H1 (cell line): ENCODE data around the gene SAMD9. TPM values are rescaled to one million over a fixed set of nuclear protein-coding genes. Genes with fewer than 3 reads are reported as not detected.

Experiments
- CTCF ChIA-PET: fragments of 300-600 bp; sonication (Branson Sonifier 250); formaldehyde crosslinking; loops from one replicate; lab custom pipeline; 2021; ENCODE audit not compliant: partially characterized antibody; lab: Charles Lee
- POLR2A ChIA-PET: fragments of 300-600 bp; sonication (Branson Sonifier 250); formaldehyde crosslinking; loops from one replicate; lab custom pipeline; 2021; ENCODE audit warnings: inconsistent platforms; ENCODE audit not compliant: partially characterized antibody; lab: Charles Lee
- DNase-seq, 2 experiments: peaks; one replicate each; pipeline versions ENCODE4 v3.0.0 to v3.0.0-alpha.2; 2010 to 2022; ENCODE audit warnings: low spot score in 2 of 2, low read depth in 1 of 2, mixed read lengths in 1 of 2
- FAIRE-seq: peaks from 2 replicates; lab custom pipeline; 2011; peaks lifted over from hg19 to GRCh38; lab: Jason Lieb, UNC
- H2AFZ ChIP-seq: 2 replicates; pipeline ENCODE4 v1.8.1; 2012; ENCODE audit warnings: low read length, inconsistent platforms
- H2AK5ac ChIP-seq: 2 replicates; pipeline ENCODE4 v1.6.1; 2013; ENCODE audit warnings: low read depth, low read length
- H2BK120ac ChIP-seq: replicated peaks from 2 replicates; pipeline ENCODE3; 2013; ENCODE audit warnings: low read depth, low read length, inconsistent platforms
- H2BK12ac ChIP-seq: 2 replicates; pipeline ENCODE4 v1.6.1; 2013; ENCODE audit warnings: low read depth, low read length
- H2BK15ac ChIP-seq: 2 replicates; pipeline ENCODE4 v1.6.1; 2013; ENCODE audit warnings: low read length
- H2BK20ac ChIP-seq: 2 replicates; pipeline ENCODE4 v1.6.1; 2013; ENCODE audit warnings: low read length
- H2BK5ac ChIP-seq: 2 replicates; pipeline ENCODE4 v1.6.1; 2013; ENCODE audit warnings: low read depth, low read length
- H3K14ac ChIP-seq: 2 replicates; pipeline ENCODE4 v1.6.1; 2013; ENCODE audit warnings: inconsistent platforms; ENCODE audit not compliant: insufficient read length
- H3K18ac ChIP-seq: 2 replicates; pipeline ENCODE4 v1.6.1; 2013; ENCODE audit warnings: low read length; ENCODE audit errors: extremely low read depth
- H3K23ac ChIP-seq: 2 replicates; pipeline ENCODE4 v1.6.1; 2013; ENCODE audit warnings: inconsistent platforms; ENCODE audit not compliant: insufficient read length
- H3K23me2 ChIP-seq: 2 replicates; pipeline ENCODE4 v1.6.1; 2013; ENCODE audit warnings: low read depth, low read length
- H3K27ac ChIP-seq: 2 replicates; pipeline ENCODE4 v1.6.1; 2011; ENCODE audit warnings: low read depth, low read length, inconsistent platforms
- H3K27me3 ChIP-seq, 4 experiments: replicated peaks in 1 of 4; 1 replicate in 1 of 4; 2 replicates in 3 of 4; pipeline versions ENCODE4 v1.6.1 to v1.8.1; 2011 to 2013; ENCODE audit warnings: low read length in 3 of 4, mild to moderate bottlenecking in 3 of 4, inconsistent platforms in 2 of 4, mixed read lengths in 2 of 4, moderate library complexity in 1 of 4; ENCODE audit not compliant: control insufficient read depth in 3 of 4, insufficient read depth in 3 of 4; ENCODE audit errors: extremely low read depth in 1 of 4
- H3K36me3 ChIP-seq, 4 experiments: 2 replicates each; pipeline versions ENCODE4 v1.6.1 to v1.8.1; 2011 to 2013; ENCODE audit warnings: mild to moderate bottlenecking in 4 of 4, low read length in 3 of 4, moderate library complexity in 2 of 4, control low read depth in 1 of 4, inconsistent platforms in 1 of 4; ENCODE audit not compliant: insufficient read depth in 4 of 4, control insufficient read depth in 2 of 4
- H3K4ac ChIP-seq: replicated peaks from 2 replicates; pipeline ENCODE3; 2013; ENCODE audit warnings: low read length, low read depth, mixed read lengths, inconsistent platforms; ENCODE audit not compliant: insufficient read length
- H3K4me1 ChIP-seq, 4 experiments: replicated peaks in 1 of 4; 1 replicate in 1 of 4; 2 replicates in 3 of 4; pipeline versions ENCODE4 v1.6.1 to v1.8.1; 2011 to 2013; ENCODE audit warnings: low read length in 3 of 4, inconsistent platforms in 2 of 4, mixed read lengths in 1 of 4; ENCODE audit not compliant: insufficient read depth in 4 of 4, control insufficient read depth in 3 of 4
- H3K4me2 ChIP-seq, 2 experiments: 2 replicates each; pipeline versions ENCODE4 v1.6.1 to v1.8.1; 2011 to 2013; ENCODE audit warnings: low read depth in 2 of 2, low read length in 2 of 2, control low read depth in 1 of 2, inconsistent platforms in 1 of 2, mild to moderate bottlenecking in 1 of 2; ENCODE audit not compliant: insufficient read depth in 1 of 2
- H3K4me3 ChIP-seq, 4 experiments: fragments of 200-600, 300-600 bp in 1 of 4; sonication (generic), shearing (Covaris generic), sonication (Bioruptor Twin) in 1 of 4; 2 replicates each; pipeline versions ENCODE4 v1.5.1 to v1.8.1; 2011 to 2016; ENCODE audit warnings: low read length in 4 of 4, low read depth in 3 of 4, control low read depth in 2 of 4, inconsistent platforms in 2 of 4, mild to moderate bottlenecking in 2 of 4, mixed read lengths in 1 of 4, moderate library complexity in 1 of 4; ENCODE audit not compliant: insufficient read depth in 2 of 4; ENCODE audit errors: extremely low read depth in 1 of 4
- H3K56ac ChIP-seq: replicated peaks from 2 replicates; pipeline ENCODE3; 2013; ENCODE audit warnings: low read depth, mild to moderate bottlenecking, mixed read lengths, low read length, inconsistent platforms; ENCODE audit not compliant: insufficient read length
- H3K79me1 ChIP-seq: 2 replicates; pipeline ENCODE4 v1.6.1; 2013; ENCODE audit warnings: low read depth, low read length, control low read depth
- H3K79me2 ChIP-seq, 2 experiments: 2 replicates each; pipeline versions ENCODE4 v1.6.1 to v1.8.1; 2012 to 2013; ENCODE audit warnings: low read length in 2 of 2, mild to moderate bottlenecking in 2 of 2, inconsistent platforms in 1 of 2; ENCODE audit not compliant: insufficient read depth in 2 of 2, control insufficient read depth in 1 of 2
- H3K9ac ChIP-seq, 4 experiments: replicated peaks in 1 of 4; 1 replicate in 1 of 4; 2 replicates in 3 of 4; pipeline versions ENCODE4 v1.6.1 to v1.8.1; 2011 to 2013; ENCODE audit warnings: low read depth in 3 of 4, low read length in 3 of 4, control low read depth in 2 of 4, mild to moderate bottlenecking in 2 of 4, moderate library complexity in 2 of 4, inconsistent platforms in 1 of 4; ENCODE audit errors: extremely low read depth in 1 of 4
- H3K9me3 ChIP-seq, 2 experiments: 2 replicates each; pipeline versions ENCODE4 v1.6.1 to v1.8.1; 2012 to 2013; ENCODE audit warnings: mild to moderate bottlenecking in 2 of 2, moderate library complexity in 2 of 2, control low read depth in 1 of 2, inconsistent platforms in 1 of 2, low read depth in 1 of 2, low read length in 1 of 2, mixed read lengths in 1 of 2; ENCODE audit not compliant: insufficient read depth in 2 of 2
- H4K20me1 ChIP-seq, 2 experiments: replicated peaks in 1 of 2; 2 replicates each; pipeline versions ENCODE3 to v1.8.1; 2011 to 2013; ENCODE audit warnings: inconsistent platforms in 2 of 2, low read length in 2 of 2, mild to moderate bottlenecking in 1 of 2; ENCODE audit not compliant: insufficient read depth in 2 of 2, control insufficient read depth in 1 of 2
- H4K5ac ChIP-seq: 2 replicates; pipeline ENCODE4 v1.6.1; 2013; ENCODE audit warnings: low read length, low read depth, mixed read lengths, inconsistent platforms; ENCODE audit not compliant: insufficient read length
- H4K8ac ChIP-seq: 2 replicates; pipeline ENCODE4 v1.8.0; 2013; ENCODE audit warnings: mild to moderate bottlenecking, moderate library complexity, low read length, inconsistent platforms; ENCODE audit not compliant: insufficient read depth; ENCODE audit errors: extremely low read depth
- H4K91ac ChIP-seq: replicated peaks from 2 replicates; pipeline ENCODE3; 2013; ENCODE audit warnings: low read length, mixed read lengths, inconsistent platforms; ENCODE audit not compliant: insufficient read length
- RAD21 ChIP-seq, 2 experiments: IDR thresholded peaks in 1 of 2; conservative IDR thresholded peaks in 1 of 2; 2 replicates each; pipeline ENCODE4 v1.6.1; 2011; ENCODE audit warnings: low read depth in 2 of 2, low read length in 2 of 2, improper control_type of control experiment in 1 of 2, inconsistent platforms in 1 of 2, mild to moderate bottlenecking in 1 of 2, moderate library complexity in 1 of 2
- SIRT6 ChIP-seq: IDR thresholded peaks from one replicate; pipeline ENCODE4 v1.7.1; 2012; ENCODE audit warnings: low read length, inconsistent platforms
- WGBS, 2 experiments: shearing (Covaris generic) in 1 of 2; methylation state at CpG; one replicate each; pipeline versions ENCODE4 v1.1.6 to v1.1.7; 2013 to 2015; ENCODE audit warnings: low lambda C conversion rate in 2 of 2, mixed read lengths in 2 of 2, inconsistent platforms in 1 of 2, low coverage in 1 of 2, missing lambda C conversion rate in 1 of 2; ENCODE audit not compliant: insufficient replicate concordance in 2 of 2, insufficient coverage in 1 of 2, insufficient read length in 1 of 2; ENCODE audit errors: extremely low coverage in 1 of 2, missing lambda C conversion rate in 1 of 2; 5-methylcytosine and 5-hydroxymethylcytosine counted together
- polyA plus RNA-seq, 7 experiments: library from polyadenylated mRNA; depleted of rRNA in 3 of 7; stranded (reverse) in 5 of 7; unstranded in 2 of 7; fragments of >200 nt in 5 of 7; fragments of 200-250 nt in 2 of 7; gene quantifications; 1 replicate in 5 of 7; 2 replicates in 1 of 7; 4 replicates in 1 of 7; pipeline versions ENCODE4 v1.2.1 to v1.2.3, GENCODE V29; 2011 to 2013; ENCODE audit warnings: missing spikeins in 2 of 7, mixed read lengths in 2 of 7
- total RNA-seq: library from RNA; stranded (reverse); fragmentation: NEBNext Ultra II Directional; extraction: Animal tissue kit (Norgen Biotek cat#: 25700); gene quantifications from 2 replicates; pipeline ENCODE4 v1.2.1, GENCODE V29; 2021
- TF ChIP-seq, protein P1 (sequence below), 3 experiments: IDR thresholded peaks; 1 replicate in 2 of 3; 2 replicates in 1 of 3; pipeline versions ENCODE4 v1.5.1 to v1.6.1; 2011; ENCODE audit warnings: low read length in 3 of 3, mild to moderate bottlenecking in 3 of 3, inconsistent platforms in 2 of 3, low read depth in 1 of 3, moderate library complexity in 1 of 3; ENCODE audit not compliant: insufficient read depth in 1 of 3; ENCODE audit errors: control extremely low read depth in 1 of 3

SAMD9 gene
- total and polyA plus RNA-seq, 2 of the 8 experiments (the other 6 are each of a cell fraction or from before 2014, with no cell fraction given), result 0.02 TPM; not detected in 1

GRCh38 chr7:93092757-93093370, 24.9 kb downstream of the SAMD9 start:
- no peaks in the 10 kb centered on the region for H3K79me2 ChIP-seq
- TF ChIP-seq, protein P1, sequence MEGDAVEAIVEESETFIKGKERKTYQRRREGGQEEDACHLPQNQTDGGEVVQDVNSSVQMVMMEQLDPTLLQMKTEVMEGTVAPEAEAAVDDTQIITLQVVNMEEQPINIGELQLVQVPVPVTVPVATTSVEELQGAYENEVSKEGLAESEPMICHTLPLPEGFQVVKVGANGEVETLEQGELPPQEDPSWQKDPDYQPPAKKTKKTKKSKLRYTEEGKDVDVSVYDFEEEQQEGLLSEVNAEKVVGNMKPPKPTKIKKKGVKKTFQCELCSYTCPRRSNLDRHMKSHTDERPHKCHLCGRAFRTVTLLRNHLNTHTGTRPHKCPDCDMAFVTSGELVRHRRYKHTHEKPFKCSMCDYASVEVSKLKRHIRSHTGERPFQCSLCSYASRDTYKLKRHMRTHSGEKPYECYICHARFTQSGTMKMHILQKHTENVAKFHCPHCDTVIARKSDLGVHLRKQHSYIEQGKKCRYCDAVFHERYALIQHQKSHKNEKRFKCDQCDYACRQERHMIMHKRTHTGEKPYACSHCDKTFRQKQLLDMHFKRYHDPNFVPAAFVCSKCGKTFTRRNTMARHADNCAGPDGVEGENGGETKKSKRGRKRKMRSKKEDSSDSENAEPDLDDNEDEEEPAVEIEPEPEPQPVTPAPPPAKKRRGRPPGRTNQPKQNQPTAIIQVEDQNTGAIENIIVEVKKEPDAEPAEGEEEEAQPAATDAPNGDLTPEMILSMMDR (IDR thresholded peaks at IDR 0.05; ENCODE audit: control extremely low read depth in 1 of 3, insufficient read depth in 1 of 3, low read depth in 1 of 3, low read length in 3 of 3), result peak in 2 of 3 experiments; percentile 58 to 61; a peak in 3 of 4 replicates
- TF ChIP-seq RAD21 (IDR thresholded peaks at IDR 0.05 in 1 of 2, conservative IDR thresholded peaks at IDR 0.05 in 1 of 2; ENCODE audit: low read depth in 2 of 2, low read length in 2 of 2), result peak; percentile 85 to 86
- no peak for TF ChIP-seq SIRT6
- no peak overlapping the region for H3K27ac ChIP-seq
- peak overlapping the region; percentile 85 for H2AFZ ChIP-seq
- no peak overlapping the region for H3K56ac ChIP-seq
- H4K5ac ChIP-seq, result no peak overlapping the region
- H3K23me2 ChIP-seq, result no peaks in the 10 kb centered on the region; the same call in 1 of the 2 replicates
- no peak overlapping the region for H2BK12ac ChIP-seq
- no peak overlapping the region for H2BK15ac ChIP-seq
- H2BK20ac ChIP-seq, result no peak overlapping the region
- no peak overlapping the region for H3K9ac ChIP-seq
- H3K27me3 ChIP-seq, result no peaks in the 10 kb centered on the region
- H4K8ac ChIP-seq, result no peak overlapping the region
- H3K36me3 ChIP-seq, result no peaks in the 10 kb centered on the region
- ChIA-PET POLR2A (no interaction called here), CTCF (interaction anchor here (1.0 to 3.7 kb wide), 9 partner anchors 10 to 455 kb away, joined by 3 to 38 read pairs (median 4); partner anchors contain the start of genes HEPACAM2 and VPS50)
- no peak overlapping the region for H2AK5ac ChIP-seq
- DNase-seq (no peak), FAIRE-seq (peak; percentile 77)
- H4K20me1 ChIP-seq, result no peaks in the 10 kb centered on the region
- no peak overlapping the region for H2BK5ac ChIP-seq
- H3K23ac ChIP-seq, result no peak overlapping the region
- 92% methylated on average over 1 of the region's 1 CpG; no CpG with 5 or more reads in 1 of the 2 experiments for WGBS, 2 experiments
- H3K4ac ChIP-seq, result no peak overlapping the region
- H3K79me1 ChIP-seq, result no peaks in the 10 kb centered on the region
- no peaks in the 10 kb centered on the region for H3K4me1 ChIP-seq
- no peak overlapping the region for H3K18ac ChIP-seq
- H3K4me3 ChIP-seq, result no peak overlapping the region
- H3K14ac ChIP-seq, result no peak overlapping the region
- no peaks in the 10 kb centered on the region for H3K9me3 ChIP-seq
- no peak overlapping the region for H2BK120ac ChIP-seq
- H3K4me2 ChIP-seq, result no peak overlapping the region
- no peak overlapping the region for H4K91ac ChIP-seq
